ENCODE results near the gene B3GAT3. TPM values are rescaled to one million over a fixed set of nuclear protein-coding genes. Genes with fewer than 3 reads are reported as not detected.
"Not testable (repeated sequence)": the region's sequence is repeated elsewhere in the genome, so short reads cannot be mapped to it uniquely, and the experiment has no call there.

B3GAT3 gene
- total RNA-seq, 1 donor, result 30.8 TPM

- peaks cover 82% of the 10 kb centered on the region for H3K79me2 ChIP-seq (ENCODE audit: insufficient read depth, low read length)
- H4K20me1 ChIP-seq (ENCODE audit: insufficient read depth, low read length), result peaks cover 31% of the 10 kb centered on the region
- H2AFZ ChIP-seq (ENCODE audit: low read length), result no peak overlapping the region
- DNase-seq (ENCODE audit: insufficient read length, low spot score, missing footprints), result no peak
- peaks cover 30% of the 10 kb centered on the region for H3K4me1 ChIP-seq (ENCODE audit: insufficient read depth, low read length)
- peaks cover 55% of the 10 kb centered on the region for H3K36me3 ChIP-seq (ENCODE audit: insufficient read depth, low read length)
- H3K9me3 ChIP-seq (ENCODE audit: low read depth, low read length), result no peaks in the 10 kb centered on the region
- peak overlapping the region; percentile 93 for H3K4me3 ChIP-seq (ENCODE audit: insufficient read depth, low read length)
- peak overlapping the region; percentile 90 for H3K4me2 ChIP-seq (ENCODE audit: insufficient read depth, low read length)
- H3K27me3 ChIP-seq (ENCODE audit: insufficient read depth, low read length), result no peaks in the 10 kb centered on the region
- TF ChIP-seq CTCF (IDR thresholded peaks at IDR 0.05; ENCODE audit: extremely low read depth, low read depth, low read length), result no peak
- H3K27ac ChIP-seq (ENCODE audit: low read depth, low read length), result peak overlapping the region; percentile 78
Observed at GRCh38 chr11:62572431-62572830, 49.4 kb downstream of the B3GAT3 start.

GRCh38 chr11:62571493-62571892, 50.3 kb downstream of the B3GAT3 start:
- Histone ChIP-seq H3K4me1 (ENCODE audit: insufficient read depth, low read length) (peaks cover 30% of the 10 kb centered on the region), H3K36me3 (ENCODE audit: insufficient read depth, low read length) (peaks cover 64% of the 10 kb centered on the region), H4K20me1 (ENCODE audit: insufficient read depth, low read length) (peaks cover 34% of the 10 kb centered on the region), H3K4me2 (ENCODE audit: insufficient read depth, low read length) (peak overlapping the region; percentile 90), H3K79me2 (ENCODE audit: insufficient read depth, low read length) (peaks cover 91% of the 10 kb centered on the region), H3K27ac (ENCODE audit: low read depth, low read length) (peak overlapping the region; percentile 38), H3K4me3 (ENCODE audit: insufficient read depth, low read length) (peak overlapping the region; percentile 93)
- H3K27me3 ChIP-seq (ENCODE audit: insufficient read depth, low read length); H2AFZ ChIP-seq (ENCODE audit: low read length); H3K9me3 ChIP-seq (ENCODE audit: low read depth, low read length); DNase-seq (ENCODE audit: insufficient read length, low spot score, missing footprints): not testable (repeated sequence)

- not testable (repeated sequence) for H3K27me3 ChIP-seq (ENCODE audit: insufficient read depth, low read length); DNase-seq (ENCODE audit: insufficient read length, low spot score, missing footprints); H3K9me3 ChIP-seq (ENCODE audit: low read depth, low read length); H3K27ac ChIP-seq (ENCODE audit: low read depth, low read length); H3K4me2 ChIP-seq (ENCODE audit: insufficient read depth, low read length); H3K4me3 ChIP-seq (ENCODE audit: insufficient read depth, low read length); H2AFZ ChIP-seq (ENCODE audit: low read length)
- H3K36me3 ChIP-seq (ENCODE audit: insufficient read depth, low read length), result peaks cover 64% of the 10 kb centered on the region
- peaks cover 28% of the 10 kb centered on the region for H3K4me1 ChIP-seq (ENCODE audit: insufficient read depth, low read length)
- H4K20me1 ChIP-seq (ENCODE audit: insufficient read depth, low read length), result peaks cover 34% of the 10 kb centered on the region
- H3K79me2 ChIP-seq (ENCODE audit: insufficient read depth, low read length), result peaks cover 95% of the 10 kb centered on the region
Observed at GRCh38 chr11:62570903-62571302, 50.9 kb downstream of the B3GAT3 start.

- Histone ChIP-seq H4K20me1 (ENCODE audit: insufficient read depth, low read length) (peaks cover 43% of the 10 kb centered on the region), H3K4me1 (ENCODE audit: insufficient read depth, low read length) (peaks cover 16% of the 10 kb centered on the region), H3K4me2 (ENCODE audit: insufficient read depth, low read length) (no peak overlapping the region), H3K79me2 (ENCODE audit: insufficient read depth, low read length) (peaks cover 94% of the 10 kb centered on the region), H3K9me3 (ENCODE audit: low read depth, low read length) (no peaks in the 10 kb centered on the region), H2AFZ (ENCODE audit: low read length) (no peak overlapping the region), H3K36me3 (ENCODE audit: insufficient read depth, low read length) (peaks cover 74% of the 10 kb centered on the region), H3K27me3 (ENCODE audit: insufficient read depth, low read length) (no peaks in the 10 kb centered on the region), H3K4me3 (ENCODE audit: insufficient read depth, low read length) (no peak overlapping the region), H3K27ac (ENCODE audit: low read depth, low read length) (no peak overlapping the region)
- peak; percentile 62 for DNase-seq (ENCODE audit: insufficient read length, low spot score, missing footprints)
- no peak for TF ChIP-seq CTCF (IDR thresholded peaks at IDR 0.05; ENCODE audit: extremely low read depth, low read depth, low read length)
Observed at GRCh38 chr11:62569611-62570010, 52.2 kb downstream of the B3GAT3 start.

- H3K4me1 ChIP-seq (ENCODE audit: insufficient read depth, low read length), result peaks cover 11% of the 10 kb centered on the region
- H3K27me3 ChIP-seq (ENCODE audit: insufficient read depth, low read length), result no peaks in the 10 kb centered on the region
- H4K20me1 ChIP-seq (ENCODE audit: insufficient read depth, low read length), result peaks cover 44% of the 10 kb centered on the region
- peaks cover 82% of the 10 kb centered on the region for H3K79me2 ChIP-seq (ENCODE audit: insufficient read depth, low read length)
- peak; percentile 13 for DNase-seq (ENCODE audit: insufficient read length, low spot score, missing footprints)
- TF ChIP-seq CTCF (IDR thresholded peaks at IDR 0.05; ENCODE audit: extremely low read depth, low read depth, low read length), result no peak
- no peaks in the 10 kb centered on the region for H3K9me3 ChIP-seq (ENCODE audit: low read depth, low read length)
- no peak overlapping the region for H2AFZ ChIP-seq (ENCODE audit: low read length)
- H3K4me2 ChIP-seq (ENCODE audit: insufficient read depth, low read length), result no peak overlapping the region
- no peak overlapping the region for H3K27ac ChIP-seq (ENCODE audit: low read depth, low read length)
- H3K4me3 ChIP-seq (ENCODE audit: insufficient read depth, low read length), result no peak overlapping the region
- H3K36me3 ChIP-seq (ENCODE audit: insufficient read depth, low read length), result peaks cover 86% of the 10 kb centered on the region
Observed at GRCh38 chr11:62567018-62567633, 54.7 kb downstream of the B3GAT3 start.

All from osteoblast (primary cell).